Suprapubic skin (tissue), 3 donors: ENCODE results near the gene SEMA7A.

Experiments used
- POLR2A ChIP-seq, 2 donors: fragments of 450-650 bp; IDR thresholded peaks; one replicate each; pipeline ENCODE4 v1.6.1; 2017; ENCODE audit warnings: antibody characterized with exemption in 2 of 2, mild to moderate bottlenecking in 2 of 2, moderate library complexity in 2 of 2
- TF ChIP-seq, protein P1 (sequence below), 2 donors: fragments of 200-600 bp in 1 of 2; fragments of 450-650 bp in 1 of 2; sonication (generic) in 1 of 2; IDR thresholded peaks; one replicate each; pipeline ENCODE4 v1.5.1; 2016 to 2019; ENCODE audit warnings: antibody characterized with exemption in 2 of 2, mild to moderate bottlenecking in 1 of 2, moderate library complexity in 1 of 2

DNA sequence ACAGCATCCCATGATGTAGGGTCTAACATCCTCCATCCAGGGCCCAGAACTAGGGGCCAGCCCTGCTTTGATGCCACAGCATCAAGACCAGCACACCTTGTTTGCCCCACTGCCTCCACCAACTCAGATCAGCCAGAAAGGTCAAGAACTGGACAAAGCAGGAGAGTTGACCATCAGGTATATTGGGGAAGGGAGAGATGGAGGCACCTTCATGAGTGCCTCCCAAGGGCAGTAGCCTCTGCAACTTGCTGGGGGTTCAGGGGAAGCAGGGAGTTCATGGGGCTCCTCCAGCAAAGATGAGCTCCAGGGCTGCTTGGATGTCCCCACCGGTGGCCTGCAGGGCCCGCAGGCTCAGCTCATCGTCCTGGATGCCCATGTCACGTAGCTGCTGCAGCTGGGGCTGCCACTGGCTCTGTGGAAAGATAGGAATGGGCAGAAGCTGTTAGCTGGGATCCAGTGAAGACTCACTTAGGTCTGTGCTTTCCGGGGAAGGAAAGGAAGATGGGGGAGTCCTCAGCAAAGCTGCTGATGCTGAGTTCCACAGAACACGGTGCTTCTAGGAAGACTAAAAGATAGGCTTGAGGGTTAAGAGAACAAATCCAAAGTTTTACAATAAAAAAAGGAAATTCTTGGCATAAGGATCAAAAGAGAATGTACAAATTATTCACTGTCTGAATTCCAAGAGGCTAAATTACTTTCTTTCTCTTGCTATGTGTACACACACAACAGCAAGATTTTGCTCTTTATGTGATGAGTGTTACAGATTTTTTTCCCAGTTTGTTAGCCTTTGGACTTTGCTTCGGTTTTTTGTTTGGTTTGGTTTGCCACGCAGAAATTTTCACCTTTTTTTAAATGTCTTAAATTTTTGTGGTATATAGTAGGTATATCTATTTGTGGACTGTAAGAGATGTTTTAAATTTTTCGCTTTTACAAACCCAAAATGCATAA lies 12.3 kb upstream of the SEMA7A start:
- TF ChIP-seq, protein P1, sequence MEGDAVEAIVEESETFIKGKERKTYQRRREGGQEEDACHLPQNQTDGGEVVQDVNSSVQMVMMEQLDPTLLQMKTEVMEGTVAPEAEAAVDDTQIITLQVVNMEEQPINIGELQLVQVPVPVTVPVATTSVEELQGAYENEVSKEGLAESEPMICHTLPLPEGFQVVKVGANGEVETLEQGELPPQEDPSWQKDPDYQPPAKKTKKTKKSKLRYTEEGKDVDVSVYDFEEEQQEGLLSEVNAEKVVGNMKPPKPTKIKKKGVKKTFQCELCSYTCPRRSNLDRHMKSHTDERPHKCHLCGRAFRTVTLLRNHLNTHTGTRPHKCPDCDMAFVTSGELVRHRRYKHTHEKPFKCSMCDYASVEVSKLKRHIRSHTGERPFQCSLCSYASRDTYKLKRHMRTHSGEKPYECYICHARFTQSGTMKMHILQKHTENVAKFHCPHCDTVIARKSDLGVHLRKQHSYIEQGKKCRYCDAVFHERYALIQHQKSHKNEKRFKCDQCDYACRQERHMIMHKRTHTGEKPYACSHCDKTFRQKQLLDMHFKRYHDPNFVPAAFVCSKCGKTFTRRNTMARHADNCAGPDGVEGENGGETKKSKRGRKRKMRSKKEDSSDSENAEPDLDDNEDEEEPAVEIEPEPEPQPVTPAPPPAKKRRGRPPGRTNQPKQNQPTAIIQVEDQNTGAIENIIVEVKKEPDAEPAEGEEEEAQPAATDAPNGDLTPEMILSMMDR (IDR thresholded peaks at IDR 0.05) = no peak
- no peak for TF ChIP-seq POLR2A (IDR thresholded peaks at IDR 0.05)
